HG02571 (cell line): ENCODE data around the gene FDXR.

Source experiments
- ATAC-seq: cut with Tn5 transposase; IDR thresholded peaks from one replicate; pipeline ENCODE4 v1.9.1; 2021; ENCODE audit warnings: mild to moderate bottlenecking, moderate library complexity; ENCODE audit not compliant: unreplicated experiment

FDXR gene

GRCh38 chr17:74815550-74816370 is 57.0 kb downstream of the FDXR start:
- no peak for ATAC-seq

DNA sequence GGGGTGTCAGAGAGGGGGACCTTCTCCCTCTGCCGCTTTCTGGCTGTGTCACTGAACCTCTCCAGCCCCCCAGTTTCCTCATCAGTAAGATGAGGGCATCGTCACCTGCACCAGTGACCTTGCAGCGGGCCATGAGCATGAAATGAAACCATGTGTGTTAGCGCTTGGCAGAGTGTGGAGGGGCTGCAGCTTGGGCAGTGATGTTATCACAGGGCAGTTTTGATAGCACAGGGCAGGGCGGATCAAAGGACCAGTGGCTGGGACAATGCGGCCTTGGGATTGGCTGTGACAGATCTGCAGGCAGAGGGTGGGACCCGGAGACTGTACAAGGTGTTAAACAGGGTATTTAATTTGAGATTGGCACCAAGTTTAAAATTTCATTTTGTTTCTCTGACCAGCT is 57.7 kb downstream of the FDXR start:
- ATAC-seq = no peak

GRCh38 chr17:74814453-74814852 is 58.3 kb downstream of the FDXR start:
- ATAC-seq = no peak
